ENCODE data around the gene LAMTOR4.

- TF ChIP-seq CTCF (IDR thresholded peaks at IDR 0.05; ENCODE audit: insufficient read depth, low read depth, low read length) (no peak), EZH2 (IDR thresholded peaks at IDR 0.05; ENCODE audit: insufficient read depth, low read length) (no peak)
Observed at GRCh38 chr7:100174582-100174981, 25.9 kb downstream of the LAMTOR4 start.
